C4-2B (cell line): Measurements from ENCODE around the gene ZNF445.

Source experiments
- ZFX ChIP-seq: fragments of 450-650 bp; IDR thresholded peaks from 2 replicates; pipeline ENCODE4 v1.6.1; 2017
- TF ChIP-seq, protein P1 (sequence below): fragments of 450-650 bp; conservative IDR thresholded peaks from 2 replicates; pipeline ENCODE4 v1.5.1; 2017; ENCODE audit warnings: mild to moderate bottlenecking

DNA sequence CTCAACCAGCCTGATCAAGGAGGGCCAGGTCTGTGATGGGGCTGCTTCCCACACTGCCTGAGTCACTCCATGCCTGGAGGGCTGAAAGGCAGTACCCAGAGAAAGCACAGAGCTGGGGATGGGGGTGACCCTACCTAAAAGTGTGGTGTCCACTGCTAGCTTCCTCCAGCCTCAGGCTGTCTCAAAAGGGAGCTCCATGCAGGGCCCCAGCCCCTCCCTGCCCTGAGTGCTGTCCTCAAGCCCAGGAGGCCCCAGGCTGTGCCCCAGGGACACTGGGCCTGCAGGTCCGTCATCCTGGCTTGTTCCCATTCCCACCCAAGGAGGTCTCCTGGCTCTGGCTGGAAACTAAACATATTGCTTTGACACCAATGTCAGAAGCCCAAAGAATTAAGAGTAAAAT, 56.8 kb downstream of the ZNF445 start:
- TF ChIP-seq, protein P1, sequence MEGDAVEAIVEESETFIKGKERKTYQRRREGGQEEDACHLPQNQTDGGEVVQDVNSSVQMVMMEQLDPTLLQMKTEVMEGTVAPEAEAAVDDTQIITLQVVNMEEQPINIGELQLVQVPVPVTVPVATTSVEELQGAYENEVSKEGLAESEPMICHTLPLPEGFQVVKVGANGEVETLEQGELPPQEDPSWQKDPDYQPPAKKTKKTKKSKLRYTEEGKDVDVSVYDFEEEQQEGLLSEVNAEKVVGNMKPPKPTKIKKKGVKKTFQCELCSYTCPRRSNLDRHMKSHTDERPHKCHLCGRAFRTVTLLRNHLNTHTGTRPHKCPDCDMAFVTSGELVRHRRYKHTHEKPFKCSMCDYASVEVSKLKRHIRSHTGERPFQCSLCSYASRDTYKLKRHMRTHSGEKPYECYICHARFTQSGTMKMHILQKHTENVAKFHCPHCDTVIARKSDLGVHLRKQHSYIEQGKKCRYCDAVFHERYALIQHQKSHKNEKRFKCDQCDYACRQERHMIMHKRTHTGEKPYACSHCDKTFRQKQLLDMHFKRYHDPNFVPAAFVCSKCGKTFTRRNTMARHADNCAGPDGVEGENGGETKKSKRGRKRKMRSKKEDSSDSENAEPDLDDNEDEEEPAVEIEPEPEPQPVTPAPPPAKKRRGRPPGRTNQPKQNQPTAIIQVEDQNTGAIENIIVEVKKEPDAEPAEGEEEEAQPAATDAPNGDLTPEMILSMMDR = no peak
- TF ChIP-seq ZFX = no peak
